Renal cortex interstitium (tissue), 11 donors: Measurements from ENCODE around the gene IQCK. TPM values are rescaled to one million over a fixed set of nuclear protein-coding genes. Genes with fewer than 3 reads are reported as not detected.
A peak's percentile ranks its signal among the peaks of the same experiment; 100 is the strongest.

Experiments
- DNase-seq, 11 donors: peaks; one replicate each; pipeline ENCODE4 v3.0.0-alpha.2; 2013; ENCODE audit warnings: low read depth in 9 of 11, low spot score in 4 of 11; ENCODE audit errors: extremely low read depth in 1 of 11
- polyA plus RNA-seq, 3 donors: library from polyadenylated mRNA; unstranded; fragments of 120-200 nt; gene quantifications; one replicate each; pipeline ENCODE4 v1.2.1, GENCODE V29; 2013; ENCODE audit not compliant: insufficient read length in 3 of 3

IQCK gene
- polyA plus RNA-seq, 3 donors, result 44.9 to 47.7 (median 46.3) TPM

GRCh38 chr16:19885451-19886072 lies 167.5 kb downstream of the IQCK start:
- DNase-seq, result peak in 2 of 11 donors; percentile 15 to 20

GRCh38 chr16:19886073-19886941 lies 168.2 kb downstream of the IQCK start:
- peak in 5 of 11 donors; percentile 58 to 77 (median 69) for DNase-seq

DNA sequence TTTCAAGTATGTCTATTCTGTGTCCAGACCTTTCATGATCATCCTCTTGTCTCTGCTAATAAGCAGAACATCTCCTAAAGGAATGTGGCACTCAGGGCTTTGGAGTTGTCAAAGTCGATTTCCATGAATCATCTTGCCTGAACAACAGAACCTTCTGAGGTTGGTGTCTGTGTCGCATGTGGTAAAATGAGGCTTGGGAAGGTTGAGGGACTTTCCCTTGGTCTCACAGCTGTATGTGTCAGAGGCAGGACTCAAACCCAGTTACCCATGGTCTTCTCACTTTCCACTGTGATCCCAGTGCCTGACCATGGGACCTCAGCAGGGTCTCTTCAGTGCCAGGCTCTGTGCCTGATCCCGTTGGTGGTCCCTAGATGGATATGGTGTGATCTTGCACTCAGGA lies 170.8 kb downstream of the IQCK start:
- no peak for DNase-seq

- no peak for DNase-seq
Observed at GRCh38 chr16:19890901-19891300, 172.8 kb downstream of the IQCK start.

- no peak for DNase-seq
Observed at GRCh38 chr16:19892902-19893301, 174.8 kb downstream of the IQCK start.

GRCh38 chr16:19894586-19894985 lies 176.5 kb downstream of the IQCK start:
- no peak for DNase-seq

DNA sequence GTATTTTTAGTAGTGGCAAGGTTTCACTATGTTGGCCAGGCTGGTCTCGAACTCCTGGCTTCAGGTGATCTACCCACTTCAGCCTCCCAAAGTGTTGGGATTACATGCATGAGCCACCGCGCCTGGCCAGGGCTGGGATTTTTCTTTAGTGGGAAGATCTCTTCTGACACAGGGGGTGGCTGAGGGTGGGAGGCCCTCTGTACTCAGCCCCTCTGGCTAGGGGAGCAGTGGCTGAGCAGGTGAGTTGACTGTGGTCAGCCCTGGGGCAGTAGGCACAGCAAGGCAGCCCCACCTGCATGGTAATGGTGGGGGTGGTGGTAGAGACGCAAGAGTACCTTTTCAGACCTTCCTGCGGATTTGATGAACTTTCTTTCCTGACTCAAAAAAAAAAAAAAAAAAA lies 178.9 kb downstream of the IQCK start:
- no peak for DNase-seq

GRCh38 chr16:19898166-19898565 lies 180.1 kb downstream of the IQCK start:
- DNase-seq, result no peak

- peak in 5 of 11 donors; percentile 20 to 40 (median 28) for DNase-seq
Observed at GRCh38 chr16:19898924-19899604, 181.0 kb downstream of the IQCK start.

DNA sequence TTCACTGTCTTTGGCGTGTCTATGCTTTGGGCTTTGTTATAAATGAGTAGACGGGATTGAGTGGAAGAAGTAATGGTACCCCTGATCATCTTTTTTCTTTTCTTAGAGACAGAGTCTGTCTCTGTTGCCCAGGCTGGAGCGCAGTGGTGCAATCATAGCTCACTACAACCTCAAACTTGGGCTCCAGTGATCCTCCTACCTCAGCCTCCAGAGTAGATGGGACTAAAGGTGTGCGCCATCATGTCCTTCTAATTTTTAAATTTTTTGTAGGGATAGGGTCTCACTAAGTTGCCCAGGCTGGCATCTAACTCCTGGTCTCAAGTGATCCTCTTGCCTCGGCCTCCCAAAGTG lies 181.5 kb downstream of the IQCK start:
- DNase-seq, result no peak

- no peak for DNase-seq
Observed at GRCh38 chr16:19901164-19901563, 183.1 kb downstream of the IQCK start.

GRCh38 chr16:19907161-19907992 lies 189.3 kb downstream of the IQCK start:
- DNase-seq, result peak in 9 of 11 donors; percentile 29 to 62 (median 53)

Other genes starting within 250 kb of the IQCK start
- 10 to 100 TPM; 58.3 to 76.6 (median 66.8) TPM for gene GDE1, start 196.2 kb upstream of the IQCK start, polyA plus RNA-seq
- 10 to 100 TPM; 22.8 to 37.1 (median 29.9) TPM for gene CCP110, start 194.3 kb upstream of the IQCK start, polyA plus RNA-seq
- gene VPS35L, start 162.6 kb upstream of the IQCK start, polyA plus RNA-seq, result 10 to 100 TPM; 60.6 to 65.1 (median 63.9) TPM
- 10 to 100 TPM; 45.0 to 49.1 (median 48.7) TPM for gene KNOP1, start within 50 bp of the IQCK start, polyA plus RNA-seq
- gene GPRC5B, start 166.6 kb downstream of the IQCK start, polyA plus RNA-seq, result 100 to 1,000 TPM in 2 of 3 donors, 10 to 100 TPM in 1; 98.3 to 108 (median 105) TPM